NCI-H2196 (cell line): ENCODE data around the gene LARP4B.

Source experiments
- DNase-seq: peaks from one replicate; lab custom pipeline; 2025; ENCODE audit not compliant: unreplicated experiment; lab: John Stamatoyannopoulos, UW

Gene LARP4B

DNA sequence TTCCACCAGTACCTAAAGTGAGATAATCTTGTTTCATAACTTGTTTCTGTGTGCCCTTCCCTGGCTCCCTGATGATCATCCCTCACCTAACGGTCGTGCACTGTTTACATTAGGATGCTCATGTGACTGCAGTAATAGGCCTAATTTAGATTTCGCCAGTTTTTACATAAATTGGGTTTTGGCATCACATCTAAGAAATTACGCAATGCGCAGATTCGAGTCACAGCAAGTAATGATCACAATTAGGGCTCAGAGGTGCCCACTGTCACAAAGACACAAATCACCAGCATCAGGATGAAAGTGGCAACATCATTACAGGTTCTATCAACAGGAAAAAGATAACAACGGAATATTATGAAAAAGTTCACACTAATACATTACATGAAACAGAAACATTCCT is 94.7 kb downstream of the LARP4B start:
- DNase-seq = no peak

DNA sequence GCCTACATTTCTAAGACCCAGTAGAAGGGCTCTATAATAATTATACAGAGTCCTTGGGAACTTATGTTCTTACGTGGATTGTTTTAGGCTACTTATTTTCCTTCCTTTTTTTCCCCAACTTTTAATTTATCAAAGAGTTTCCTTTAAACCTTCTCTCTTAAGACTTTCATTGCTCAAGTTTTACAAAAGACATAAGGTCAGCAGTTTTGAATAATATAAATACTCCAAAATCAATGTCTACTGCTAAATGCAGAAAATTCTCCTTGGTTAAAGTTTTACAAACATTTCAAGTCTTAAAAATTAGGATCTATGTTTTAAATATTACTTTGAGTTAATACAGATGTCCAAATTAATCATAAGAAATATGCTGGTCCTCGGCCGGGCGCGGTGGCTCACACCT is 97.0 kb downstream of the LARP4B start:
- no peak for DNase-seq

DNA sequence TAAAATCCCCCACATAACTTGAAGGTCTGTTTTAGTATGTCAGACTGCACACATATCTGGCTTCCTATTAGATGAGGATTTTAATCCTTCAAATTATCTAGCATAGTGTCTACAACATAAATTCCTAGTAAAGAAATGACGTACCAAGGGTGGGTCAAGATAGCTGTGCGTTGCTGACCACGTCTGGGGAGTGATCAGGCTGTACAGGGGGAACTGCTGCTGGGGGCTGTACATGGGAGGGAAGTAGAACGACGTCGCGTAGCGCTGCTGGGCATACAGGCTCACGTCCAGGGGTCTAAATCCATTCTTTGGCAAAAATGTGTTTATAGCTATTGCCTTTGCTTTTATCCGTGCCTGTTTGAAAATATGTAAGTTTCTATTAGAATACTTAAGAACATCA is 102.3 kb downstream of the LARP4B start:
- DNase-seq = no peak

DNA sequence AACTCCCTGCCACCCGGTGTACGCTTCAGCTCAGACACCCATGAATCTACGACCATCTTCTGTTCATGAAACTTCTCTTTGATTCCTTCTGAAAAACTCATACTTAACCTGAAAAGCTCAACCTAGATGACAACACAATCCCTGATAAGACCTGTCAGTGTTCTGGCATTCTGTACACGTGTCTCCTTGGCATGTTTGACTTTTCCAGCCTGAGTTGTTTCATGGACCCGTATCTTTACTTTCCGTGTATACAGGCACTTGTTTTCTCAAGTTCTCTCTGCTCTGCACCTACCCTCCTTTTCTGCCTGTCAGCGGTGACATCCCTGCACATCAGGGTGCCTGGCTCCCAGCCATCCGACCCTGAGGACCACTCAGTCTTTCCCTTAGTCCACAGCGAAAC is 103.3 kb downstream of the LARP4B start:
- DNase-seq = no peak

DNA sequence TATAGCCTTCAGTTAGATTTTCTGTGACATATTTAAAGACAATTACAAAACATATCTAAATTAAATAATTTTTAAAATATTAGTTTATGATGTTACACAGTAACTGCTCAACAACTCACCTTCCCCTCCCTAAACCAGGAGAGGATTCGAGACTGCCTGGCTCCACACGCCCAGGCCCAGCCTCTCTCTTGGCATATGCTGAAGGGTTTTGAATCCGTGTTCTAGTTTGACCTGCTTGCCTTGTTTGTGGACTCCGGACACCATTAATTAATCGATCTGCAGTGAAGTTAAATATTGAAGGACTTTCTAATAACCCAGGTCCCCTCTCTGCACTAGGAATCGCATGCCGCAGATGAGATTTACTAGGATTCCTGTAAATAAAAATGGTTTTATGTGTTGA is 106.6 kb downstream of the LARP4B start:
- DNase-seq = no peak

DNA sequence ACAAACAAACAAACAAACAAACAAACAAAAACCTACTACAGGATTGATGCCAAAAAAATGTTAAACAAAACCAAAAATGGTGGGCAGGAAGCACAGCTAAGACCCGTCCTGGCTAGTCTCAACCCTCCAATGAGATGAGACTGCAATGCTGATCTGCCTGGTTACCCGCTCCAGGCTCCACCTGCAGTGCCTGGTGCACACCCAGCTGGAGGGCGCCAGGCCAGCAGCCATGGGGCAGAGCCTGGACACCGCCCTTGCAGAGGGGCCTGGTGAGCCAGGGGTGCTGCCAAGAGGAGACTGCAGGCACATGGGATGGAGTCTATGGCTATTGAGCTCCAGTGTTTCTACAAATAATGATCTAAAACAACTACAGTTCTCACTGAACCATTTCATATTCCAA is 107.0 kb downstream of the LARP4B start:
- DNase-seq = no peak

DNA sequence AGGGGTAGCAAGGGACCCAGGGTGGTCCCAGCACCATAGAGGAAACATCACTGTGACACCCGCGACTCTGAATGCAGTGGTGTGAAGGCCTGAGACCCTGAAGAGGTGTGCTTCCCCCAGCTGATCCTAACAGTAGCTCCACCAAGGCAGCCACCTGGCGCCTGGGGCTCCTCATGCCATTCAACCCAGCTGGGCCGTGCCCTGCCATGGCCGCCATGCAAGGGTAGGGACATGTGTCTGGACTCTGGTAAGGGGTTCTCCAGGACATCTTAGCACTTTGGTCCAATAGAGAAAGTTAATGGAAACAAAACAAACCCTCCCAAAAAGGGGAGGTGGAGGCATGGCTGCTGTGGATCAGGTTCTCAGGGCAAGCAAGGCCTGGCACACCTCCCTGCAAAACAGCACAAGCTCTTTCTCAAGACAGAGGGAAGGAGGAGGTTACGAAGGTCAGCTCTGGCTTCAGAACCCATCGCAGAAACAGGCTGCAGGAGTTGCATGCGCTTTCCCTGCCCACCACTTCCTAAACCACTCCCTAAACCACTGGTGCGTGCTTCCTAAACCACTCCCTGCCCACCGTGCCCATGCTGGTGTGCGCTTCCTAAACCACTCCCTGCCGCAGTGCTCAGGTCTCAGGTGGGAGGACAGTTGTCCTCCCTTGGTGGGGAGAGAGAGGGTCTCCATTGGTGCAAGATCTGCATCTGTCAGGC is 108.7 kb downstream of the LARP4B start:
- DNase-seq = no peak

DNA sequence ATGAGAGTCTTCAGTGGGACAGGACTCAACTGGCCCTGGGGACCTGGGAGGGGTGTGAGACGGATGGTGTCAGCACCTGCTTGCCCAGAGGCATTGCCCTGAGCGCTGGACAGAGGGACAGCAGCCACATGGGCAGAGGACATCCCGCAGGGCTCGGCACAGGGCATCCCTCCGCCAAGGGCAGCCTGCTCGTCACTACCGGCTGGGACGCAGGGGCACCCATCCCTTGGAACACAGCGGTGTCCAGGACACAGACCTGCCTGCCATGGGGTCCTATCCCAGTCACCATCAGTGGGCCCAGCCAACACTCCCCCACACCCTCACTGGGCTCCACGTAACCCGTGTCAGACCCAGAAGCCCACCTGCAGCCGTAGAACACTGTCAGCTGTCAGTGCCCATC is 109.3 kb downstream of the LARP4B start:
- DNase-seq = no peak

DNA sequence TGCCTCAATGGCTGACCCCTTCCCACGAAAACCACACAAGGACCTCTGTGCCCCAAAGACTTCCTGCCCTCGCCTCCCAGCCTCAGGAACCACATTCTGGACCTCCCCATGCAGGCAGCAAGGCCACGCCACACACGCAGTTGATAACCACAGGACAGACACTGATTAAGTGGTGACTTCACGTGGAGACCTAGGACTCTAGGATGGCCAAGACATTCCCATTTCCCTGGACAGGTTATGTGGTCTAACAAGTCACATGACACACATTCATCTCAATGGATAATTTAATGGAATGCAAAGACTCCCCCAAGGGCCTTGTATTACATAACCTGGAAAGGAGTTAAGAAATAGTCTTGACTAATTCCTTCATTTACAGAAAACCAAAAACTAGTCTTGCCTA is 110.2 kb downstream of the LARP4B start:
- DNase-seq = no peak

DNA sequence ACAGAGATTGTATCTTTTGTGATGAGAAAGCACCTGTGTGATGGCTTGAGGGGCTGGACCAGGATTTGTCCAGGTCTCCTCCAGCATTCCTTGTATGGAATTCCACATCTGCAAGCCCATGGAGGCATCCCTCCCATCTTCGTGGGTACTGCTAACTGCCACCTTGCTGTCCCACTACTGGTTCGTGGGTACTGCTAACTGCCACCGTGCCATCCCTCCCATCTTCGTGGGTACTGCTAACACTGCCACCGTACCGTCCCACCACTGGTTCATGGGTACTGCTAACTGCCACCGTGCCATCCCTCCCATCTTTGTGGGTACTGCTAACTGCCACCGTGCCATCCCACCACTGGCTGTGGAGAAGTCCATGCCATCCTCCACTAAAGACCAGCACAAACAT is 111.7 kb downstream of the LARP4B start:
- no peak for DNase-seq

DNA sequence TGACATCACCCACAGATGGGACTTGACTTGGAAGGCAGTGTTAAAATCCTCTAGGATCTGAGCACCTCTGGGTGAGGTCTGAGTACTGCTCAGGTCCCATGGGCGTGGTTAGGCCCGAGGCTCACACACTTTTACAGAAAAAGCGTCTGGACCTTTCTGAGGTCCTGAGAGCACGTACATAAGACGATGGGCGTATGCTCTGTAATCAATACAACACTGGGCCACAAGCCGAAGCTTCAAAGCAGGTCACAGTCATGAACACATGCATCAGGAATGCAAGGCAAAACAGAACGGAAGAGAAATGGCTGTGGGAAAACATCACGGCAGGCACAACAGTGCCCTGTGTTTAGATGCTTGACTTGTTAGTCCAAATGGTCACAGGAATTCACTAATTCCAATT is 112.2 kb downstream of the LARP4B start:
- DNase-seq = no peak

DNA sequence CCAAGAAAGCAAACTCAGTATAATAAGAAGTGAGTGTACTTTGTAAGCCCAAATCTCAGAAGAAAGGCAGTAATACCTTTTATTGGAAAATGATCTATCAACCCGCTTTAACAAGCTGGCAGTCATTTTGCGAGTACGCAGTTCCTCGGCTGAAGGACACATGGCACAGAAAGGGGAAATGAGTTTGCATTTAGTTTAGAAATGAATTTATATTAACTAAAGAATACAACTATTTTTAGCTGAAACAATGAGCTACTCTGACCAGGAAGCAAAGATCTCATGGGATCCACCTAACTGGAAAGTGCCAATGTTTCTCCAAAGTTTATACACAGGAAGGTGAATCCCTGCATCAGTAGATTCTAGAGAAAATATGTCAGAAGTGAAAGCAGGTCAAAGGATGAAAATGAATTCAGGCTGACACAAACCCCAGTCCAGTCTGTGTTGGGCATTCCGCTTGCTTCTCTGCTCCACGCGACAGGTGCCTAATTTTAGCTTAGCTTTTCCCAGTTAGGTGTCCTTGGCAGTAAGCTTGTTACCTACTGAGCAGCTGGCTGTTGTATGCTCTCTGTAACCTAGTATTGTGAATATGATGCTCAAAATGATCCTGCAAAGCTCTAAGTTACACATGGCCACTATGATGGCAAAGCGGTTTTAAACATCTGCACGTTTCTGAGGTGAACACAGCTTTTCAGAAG is 112.8 kb downstream of the LARP4B start:
- no peak for DNase-seq

DNA sequence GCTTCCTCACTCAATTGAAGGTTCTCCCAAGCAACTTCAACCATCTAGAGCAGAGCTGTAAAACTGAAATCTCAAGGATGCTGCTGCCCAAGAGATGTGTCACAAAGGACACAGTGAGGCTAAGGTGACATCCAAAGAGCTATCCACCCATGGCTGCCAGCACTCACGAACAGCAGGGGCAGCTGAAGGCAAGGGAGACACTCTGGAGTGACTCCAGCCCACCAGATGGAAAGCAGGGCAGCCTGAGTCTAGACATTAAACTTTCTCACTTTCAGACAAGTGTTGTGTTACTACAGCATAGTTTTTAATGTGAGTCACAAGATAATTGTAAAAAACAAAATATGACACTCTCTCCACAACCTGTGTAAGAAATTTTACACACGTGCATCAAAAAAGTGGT is 113.5 kb downstream of the LARP4B start:
- no peak for DNase-seq

DNA sequence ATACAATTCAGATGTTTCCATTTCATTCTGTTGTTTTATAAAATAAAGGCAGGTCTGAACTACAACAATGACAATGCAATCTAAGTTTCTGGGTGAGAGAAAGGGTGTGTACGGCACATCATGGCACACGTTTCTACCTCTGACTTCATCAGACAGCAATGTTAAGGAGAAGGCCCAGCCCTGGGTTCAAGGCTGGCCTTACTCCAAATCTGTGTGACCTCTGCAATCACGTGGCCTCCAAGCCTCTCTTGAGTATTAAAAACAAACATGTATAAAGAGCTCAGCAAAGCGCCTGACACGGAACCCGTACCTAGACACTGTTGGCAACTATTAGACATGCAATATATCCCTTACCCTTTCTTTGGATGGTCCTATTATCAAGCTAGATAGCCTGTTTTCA is 114.1 kb downstream of the LARP4B start:
- DNase-seq = no peak

DNA sequence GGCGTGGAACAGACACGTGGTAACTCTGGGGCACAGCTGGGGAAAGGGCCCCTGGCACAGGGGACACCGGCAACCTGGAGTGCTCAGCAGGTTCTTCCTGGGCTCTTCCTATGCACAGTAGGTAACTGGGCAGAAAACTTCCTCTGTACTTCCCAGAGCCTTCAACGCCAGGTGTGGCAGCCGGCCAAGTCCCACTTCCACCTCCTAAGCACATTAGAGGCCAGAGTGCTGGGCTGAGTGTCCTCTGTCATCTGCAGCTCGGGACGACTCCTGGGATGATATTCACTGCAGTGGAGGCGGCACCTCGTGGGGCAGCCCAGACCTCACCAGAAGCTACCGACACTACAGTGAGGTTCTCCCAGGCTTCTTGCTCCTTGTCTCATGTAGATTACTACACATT is 114.5 kb downstream of the LARP4B start:
- DNase-seq = no peak

DNA sequence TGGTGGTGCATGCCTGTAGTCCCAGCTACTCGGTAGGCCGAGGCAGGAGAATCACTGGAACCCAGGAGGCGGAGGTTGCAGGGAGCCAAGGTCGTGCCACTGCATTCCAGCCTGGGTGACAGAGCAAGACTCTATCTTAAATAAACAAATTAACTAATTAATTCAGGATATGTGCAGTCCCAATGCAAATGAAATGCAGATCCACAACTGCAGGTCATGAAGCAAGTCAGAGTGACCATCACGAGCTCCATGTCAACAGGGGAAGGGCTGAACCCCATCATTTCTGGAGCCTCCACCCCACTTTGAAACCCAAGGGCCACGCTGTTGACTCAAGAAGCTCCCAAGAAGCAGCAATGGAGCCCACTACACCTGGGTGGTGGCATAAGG is 115.4 kb downstream of the LARP4B start:
- DNase-seq = no peak

DNA sequence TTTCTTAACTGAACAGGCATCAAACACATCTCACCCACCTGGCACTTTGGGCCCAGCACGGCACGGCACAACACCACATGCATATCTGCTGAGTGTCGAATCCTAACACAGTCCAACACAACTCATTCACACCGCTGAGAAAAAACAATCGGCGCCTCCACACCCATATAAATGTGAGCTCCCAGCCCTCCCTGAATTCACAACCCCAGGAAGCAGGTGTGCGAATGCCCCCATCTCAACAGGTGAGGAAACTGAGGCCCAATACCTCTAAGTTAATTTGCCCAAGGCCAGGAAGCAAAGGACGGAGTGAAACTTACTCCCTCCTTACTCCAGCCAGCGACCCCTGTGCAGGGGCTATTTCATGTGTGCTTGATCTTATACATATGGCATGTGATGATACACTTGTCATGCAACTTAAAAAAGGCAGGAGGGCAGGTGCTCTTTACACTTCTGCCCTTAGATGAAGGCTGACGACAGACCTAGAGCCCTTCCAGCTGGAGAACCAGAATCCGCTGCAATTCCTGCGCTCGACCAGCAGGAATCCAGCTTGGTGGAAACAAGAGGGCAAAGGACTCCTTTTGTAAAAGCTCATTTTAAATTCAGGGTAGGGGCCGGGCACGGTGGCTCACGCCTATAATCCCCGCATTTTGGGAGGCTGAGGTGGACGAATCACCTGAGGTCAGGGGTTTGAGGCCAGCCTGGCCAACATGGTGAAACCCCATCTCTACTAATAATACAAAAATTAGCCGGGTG is 116.0 kb downstream of the LARP4B start:
- DNase-seq = no peak

DNA sequence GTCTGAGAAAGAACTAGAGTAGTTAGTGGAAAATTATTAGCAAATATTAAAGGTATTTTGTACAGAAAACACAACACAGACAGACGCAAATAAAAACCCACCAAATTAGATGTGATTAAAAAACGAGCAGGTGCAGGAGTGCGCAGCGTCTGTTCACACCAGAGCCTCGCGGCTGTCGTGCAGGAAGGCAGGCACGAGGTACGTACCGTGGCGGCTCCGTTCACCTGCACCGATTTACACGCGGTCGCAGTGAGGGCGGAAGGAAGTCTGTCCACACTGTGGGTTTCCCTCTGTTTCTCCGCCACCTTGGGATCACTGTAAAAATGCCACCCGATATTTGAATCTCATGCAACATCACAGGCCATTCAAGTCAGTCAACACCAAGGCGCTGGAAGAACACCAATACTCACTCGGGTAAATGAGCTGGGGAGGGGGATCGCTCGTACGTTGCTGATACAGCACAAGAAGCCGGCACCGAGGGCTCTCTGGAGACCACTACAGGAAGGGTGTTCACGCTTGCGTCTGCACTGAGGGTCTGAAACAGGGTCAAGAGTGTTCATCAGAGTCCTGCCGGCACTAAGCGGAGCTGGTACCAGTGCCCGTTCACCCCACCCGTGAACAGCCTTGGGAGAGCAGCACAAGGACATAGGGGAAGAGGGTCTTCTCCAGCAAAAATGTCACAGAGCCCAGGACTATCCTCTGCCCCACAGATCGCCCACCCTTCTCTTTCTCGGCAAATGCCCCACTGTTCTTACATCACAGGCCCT is 116.8 kb downstream of the LARP4B start:
- DNase-seq = no peak

DNA sequence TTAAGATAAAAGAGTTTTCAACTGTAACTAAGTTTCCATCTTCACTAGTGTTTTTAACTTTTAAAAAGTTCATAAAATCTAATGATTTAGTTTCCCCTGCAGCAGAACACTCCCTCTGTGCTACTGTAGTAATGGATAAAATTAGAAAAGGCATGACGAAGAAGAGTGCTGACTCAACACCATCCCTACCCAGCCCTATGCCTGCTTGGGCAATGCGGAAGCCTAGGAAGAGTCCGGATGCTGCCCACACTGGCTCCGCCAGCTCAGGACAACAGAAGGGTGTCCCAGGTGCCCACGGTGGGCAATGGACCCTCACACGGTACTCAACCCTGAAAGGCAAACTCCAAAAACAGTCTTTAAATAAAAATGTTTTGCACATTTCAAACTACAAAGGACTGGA is 118.2 kb downstream of the LARP4B start:
- DNase-seq = no peak

DNA sequence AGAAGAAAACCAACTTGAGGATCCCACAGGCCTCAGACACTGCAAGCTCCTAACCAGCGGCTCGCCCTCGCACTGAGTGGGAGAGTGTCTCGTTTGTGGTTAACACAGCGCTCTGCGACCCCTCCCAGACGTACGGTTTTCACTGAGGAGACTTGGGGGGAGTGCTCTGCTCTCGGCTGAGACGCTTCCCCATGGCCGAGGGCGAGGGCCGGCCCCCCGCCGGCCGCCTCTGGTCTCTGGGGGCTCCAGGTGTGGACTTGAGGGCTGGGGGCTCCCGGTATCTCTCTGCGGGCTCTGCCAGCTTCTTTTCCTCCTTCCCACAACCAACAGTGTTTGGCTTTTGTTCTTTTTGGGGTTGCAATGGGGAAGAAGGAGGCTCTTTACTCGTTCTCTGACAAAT is 118.7 kb downstream of the LARP4B start:
- no peak for DNase-seq

DNA sequence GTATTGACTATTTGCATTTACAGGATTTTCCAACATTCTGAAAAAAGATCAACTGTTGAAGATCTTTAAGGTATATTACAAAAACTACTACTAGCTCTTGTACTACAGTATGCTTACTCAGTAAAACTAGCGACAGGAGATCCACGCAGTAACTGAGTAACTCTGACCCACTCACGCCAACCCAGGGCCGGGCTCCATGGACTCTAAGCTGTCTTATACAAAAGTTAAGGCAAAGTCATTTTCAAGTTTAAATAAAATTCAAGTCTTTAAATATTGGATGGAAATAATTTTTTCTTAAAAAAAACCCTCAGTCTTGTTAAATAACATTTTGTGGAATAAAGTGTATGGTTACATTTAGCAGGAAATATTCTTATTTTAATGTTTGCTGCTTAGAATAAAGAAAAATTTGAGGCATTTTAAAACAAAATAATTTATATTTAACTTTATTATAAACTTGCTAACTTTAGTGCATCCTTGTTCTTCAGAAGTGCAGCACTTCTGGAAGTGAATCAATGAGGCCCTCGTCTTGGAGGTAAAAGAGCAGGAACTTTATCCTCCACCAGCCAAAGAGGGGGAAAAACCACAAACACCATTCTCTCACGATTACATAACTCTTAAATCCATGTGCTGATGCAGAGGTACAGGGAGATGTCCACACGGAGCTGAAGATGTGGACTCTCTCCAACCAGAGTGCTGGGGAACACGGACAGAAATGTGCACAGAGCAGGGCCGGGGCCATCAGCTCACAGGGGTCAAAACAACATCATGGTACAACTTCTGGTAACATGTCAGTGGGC is 119.9 kb downstream of the LARP4B start:
- DNase-seq = no peak
